Transverse colon (tissue), 4 donors: Measurements from ENCODE around the gene RNF150.

Source experiments
- EP300 ChIP-seq: sonication (generic); formaldehyde crosslinking; IDR thresholded peaks from one replicate; pipeline ENCODE4 v1.6.1; 2017; ENCODE audit warnings: antibody characterized with exemption, low read depth
- POLR2A ChIP-seq: fragments of 450-650 bp; IDR thresholded peaks from one replicate; pipeline ENCODE4 v1.6.1; 2016; ENCODE audit warnings: antibody characterized with exemption, mild to moderate bottlenecking, moderate library complexity
- POLR2AphosphoS5 ChIP-seq, 3 donors: sonication (generic); formaldehyde crosslinking; IDR thresholded peaks; one replicate each; pipeline ENCODE4 v1.6.1; 2016; ENCODE audit warnings: antibody characterized with exemption in 3 of 3
- TF ChIP-seq, protein P1 (sequence below), 5 experiments: fragments of 200-600 bp in 3 of 5; fragments of 450-650 bp in 2 of 5; sonication (generic) in 3 of 5; IDR thresholded peaks; 1 replicate in 2 of 5; 2 replicates in 3 of 5; pipeline ENCODE4 v1.5.1; 2016 to 2017; ENCODE audit warnings: antibody characterized with exemption in 5 of 5, inconsistent platforms in 3 of 5, mild to moderate bottlenecking in 2 of 5, moderate library complexity in 1 of 5

DNA sequence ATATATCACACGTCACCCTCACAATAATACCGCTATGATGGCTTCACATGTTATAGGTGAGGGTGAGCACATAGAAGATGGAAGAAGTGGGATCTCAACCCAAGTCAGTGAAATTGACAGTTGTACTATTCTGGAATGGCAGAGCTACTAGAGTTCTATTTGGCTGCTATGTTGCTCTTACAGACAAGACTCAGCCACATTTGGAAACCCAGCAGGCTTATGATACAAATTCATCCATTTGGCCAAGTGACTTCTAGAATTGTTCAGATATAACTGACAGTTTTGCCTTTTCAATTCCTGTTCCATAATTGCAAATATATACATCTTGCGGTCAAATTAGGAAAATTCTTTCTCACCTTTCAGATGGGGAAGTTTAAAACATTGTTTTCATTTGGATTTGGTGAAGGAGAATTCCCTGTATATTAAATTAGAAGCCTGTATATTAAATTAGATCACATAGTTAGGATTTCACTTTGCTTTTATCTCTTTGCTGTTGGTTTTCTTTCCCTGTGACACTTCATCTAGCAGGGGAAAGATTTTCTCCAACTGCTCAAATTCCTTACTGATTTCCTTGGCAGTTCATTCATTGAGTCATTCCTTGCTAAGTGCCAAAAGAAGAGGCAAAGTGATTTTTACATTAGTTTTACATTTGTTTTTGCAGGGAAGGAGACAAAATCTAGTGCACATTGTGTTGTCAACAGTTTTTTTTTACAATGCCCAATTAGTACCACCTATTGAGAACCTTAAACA is 256.5 kb downstream of the RNF150 start:
- no peak for TF ChIP-seq POLR2A
- TF ChIP-seq, protein P1, sequence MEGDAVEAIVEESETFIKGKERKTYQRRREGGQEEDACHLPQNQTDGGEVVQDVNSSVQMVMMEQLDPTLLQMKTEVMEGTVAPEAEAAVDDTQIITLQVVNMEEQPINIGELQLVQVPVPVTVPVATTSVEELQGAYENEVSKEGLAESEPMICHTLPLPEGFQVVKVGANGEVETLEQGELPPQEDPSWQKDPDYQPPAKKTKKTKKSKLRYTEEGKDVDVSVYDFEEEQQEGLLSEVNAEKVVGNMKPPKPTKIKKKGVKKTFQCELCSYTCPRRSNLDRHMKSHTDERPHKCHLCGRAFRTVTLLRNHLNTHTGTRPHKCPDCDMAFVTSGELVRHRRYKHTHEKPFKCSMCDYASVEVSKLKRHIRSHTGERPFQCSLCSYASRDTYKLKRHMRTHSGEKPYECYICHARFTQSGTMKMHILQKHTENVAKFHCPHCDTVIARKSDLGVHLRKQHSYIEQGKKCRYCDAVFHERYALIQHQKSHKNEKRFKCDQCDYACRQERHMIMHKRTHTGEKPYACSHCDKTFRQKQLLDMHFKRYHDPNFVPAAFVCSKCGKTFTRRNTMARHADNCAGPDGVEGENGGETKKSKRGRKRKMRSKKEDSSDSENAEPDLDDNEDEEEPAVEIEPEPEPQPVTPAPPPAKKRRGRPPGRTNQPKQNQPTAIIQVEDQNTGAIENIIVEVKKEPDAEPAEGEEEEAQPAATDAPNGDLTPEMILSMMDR (IDR thresholded peaks at IDR 0.05), result no peak
- no peak for TF ChIP-seq POLR2AphosphoS5 (IDR thresholded peaks at IDR 0.05)
- TF ChIP-seq EP300, result no peak
